Neural progenitor cell (in vitro differentiated cells): ENCODE data around the gene P2RY11. TPM values are rescaled to one million over a fixed set of nuclear protein-coding genes. Genes with fewer than 3 reads are reported as not detected.

Source experiments
- DNase-seq: peaks from one replicate; pipeline ENCODE4 v3.0.0-alpha.2; 2016; ENCODE audit warnings: low spot score
- H2AFZ ChIP-seq: fragments of 200-600 bp; sonication (generic); replicated peaks from 2 replicates; pipeline ENCODE4 v1.6.1; 2016; ENCODE audit warnings: antibody characterized with exemption
- H3F3A ChIP-seq: fragments of 200-600 bp; sonication (generic); 2 replicates; pipeline ENCODE4 v1.6.1; 2016; ENCODE audit warnings: antibody characterized with exemption, low read depth
- H3K27ac ChIP-seq: fragments of 200-600 bp; sonication (generic); 2 replicates; pipeline ENCODE4 v1.5.1; 2016; ENCODE audit warnings: mild to moderate bottlenecking
- H3K27me3 ChIP-seq: fragments of 200-600 bp; sonication (generic); 2 replicates; pipeline ENCODE4 v1.6.1; 2016; ENCODE audit warnings: mild to moderate bottlenecking, moderate library complexity
- H3K36me3 ChIP-seq: fragments of 200-600 bp; sonication (generic); 2 replicates; pipeline ENCODE4 v1.5.1; 2016
- H3K4me1 ChIP-seq: fragments of 200-600 bp; sonication (generic); 2 replicates; pipeline ENCODE4 v1.6.1; 2016; ENCODE audit warnings: mixed run types
- H3K4me2 ChIP-seq: fragments of 200-600 bp; sonication (generic); 2 replicates; pipeline ENCODE4 v1.6.1; 2016
- H3K4me3 ChIP-seq: fragments of 200-600 bp; sonication (generic); 2 replicates; pipeline ENCODE4 v1.5.1; 2016
- H3K79me2 ChIP-seq: fragments of 200-600 bp; sonication (generic); 2 replicates; pipeline ENCODE4 v1.6.1; 2016; ENCODE audit warnings: low read depth
- H3K9ac ChIP-seq: fragments of 200-600 bp; sonication (generic); 2 replicates; pipeline ENCODE4 v1.6.1; 2016
- H3K9me3 ChIP-seq: fragments of 200-600 bp; sonication (generic); 2 replicates; pipeline ENCODE4 v1.5.1; 2016; ENCODE audit warnings: low read depth
- H4K20me1 ChIP-seq: fragments of 200-600 bp; sonication (generic); 2 replicates; pipeline ENCODE4 v1.6.1; 2016; ENCODE audit warnings: low read depth
- H3K27ac Mint-ChIP-seq: 3 replicates; pipeline ENCODE4 v1.8.0; 2021; ENCODE audit warnings: mixed read lengths
- H3K27me3 Mint-ChIP-seq: 2 replicates; pipeline ENCODE4 v1.8.0; 2022; ENCODE audit warnings: low read depth, mild to moderate bottlenecking, inconsistent platforms, moderate library complexity, mixed read lengths; ENCODE audit not compliant: insufficient read depth
- H3K36me3 Mint-ChIP-seq: 3 replicates; pipeline ENCODE4 v1.8.0; 2021; ENCODE audit warnings: mixed read lengths
- H3K4me1 Mint-ChIP-seq: 3 replicates; pipeline ENCODE4 v1.8.0; 2021; ENCODE audit warnings: mixed read lengths
- H3K4me3 Mint-ChIP-seq: 3 replicates; pipeline ENCODE4 v1.8.0; 2021; ENCODE audit warnings: mild to moderate bottlenecking, moderate library complexity, mixed read lengths
- H3K9me3 Mint-ChIP-seq: 3 replicates; pipeline ENCODE4 v1.8.0; 2020; ENCODE audit warnings: mixed read lengths
- CTCF ChIP-seq: fragments of 200-600 bp; sonication (generic); IDR thresholded peaks from 2 replicates; pipeline ENCODE4 v1.5.1; 2017; ENCODE audit warnings: antibody characterized with exemption, mild to moderate bottlenecking
- EZH2 ChIP-seq: fragments of 200-600 bp; sonication (generic); IDR thresholded peaks from 2 replicates; pipeline ENCODE4 v1.6.1; 2017; ENCODE audit warnings: antibody characterized with exemption, mild to moderate bottlenecking, moderate library complexity
- EZH2phosphoT487 ChIP-seq: fragments of 200-600 bp; sonication (generic); IDR thresholded peaks from 2 replicates; pipeline ENCODE4 v1.6.1; 2017; ENCODE audit warnings: antibody characterized with exemption
- total RNA-seq: library from RNA; depleted of rRNA; stranded (reverse); fragments of >200 nt; gene quantifications from 2 replicates; pipeline ENCODE4 v1.2.3, GENCODE V29; 2015; ENCODE audit warnings: low replicate concordance

The P2RY11 gene
- total RNA-seq, 1 donor from 2014 or later = not detected

DNA sequence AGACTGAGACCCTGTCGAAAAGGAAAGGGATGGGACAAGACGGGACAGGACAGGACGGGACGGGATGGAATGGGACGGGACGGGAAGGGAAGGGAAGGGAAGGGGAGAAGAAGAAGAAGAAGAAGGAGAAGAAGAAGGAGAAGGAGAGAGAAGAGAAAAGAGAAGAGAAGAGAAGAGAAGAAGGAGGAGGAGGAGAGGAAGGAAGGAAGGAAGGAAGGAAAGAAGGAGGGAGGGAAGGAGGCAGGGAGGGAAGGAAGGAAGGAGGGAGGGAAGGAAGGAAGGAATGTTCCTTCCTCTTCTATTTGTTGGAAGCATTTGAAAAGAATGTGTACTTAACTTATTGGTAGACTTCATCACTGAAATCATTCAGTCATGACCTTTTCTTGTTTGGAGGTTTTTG is 35.0 kb upstream of the P2RY11 start:
- Mint-ChIP-seq H3K4me3 (no peak overlapping the region), H3K27me3 (peaks cover 24% of the 10 kb centered on the region), H3K27ac (no peak overlapping the region), H3K36me3 (no peaks in the 10 kb centered on the region), H3K9me3 (peaks cover 6% of the 10 kb centered on the region), H3K4me1 (no peaks in the 10 kb centered on the region)
- H3K27me3 ChIP-seq = peaks cover 35% of the 10 kb centered on the region
- no peak overlapping the region for H3K9ac ChIP-seq
- no peaks in the 10 kb centered on the region for H3K4me1 ChIP-seq
- no peaks in the 10 kb centered on the region for H3F3A ChIP-seq
- H3K4me2 ChIP-seq = no peak overlapping the region
- no peak for DNase-seq
- H2AFZ ChIP-seq = no peak overlapping the region
- H3K9me3 ChIP-seq = no peaks in the 10 kb centered on the region
- no peak for TF ChIP-seq CTCF
- TF ChIP-seq EZH2 = no peak
- no peak for TF ChIP-seq EZH2phosphoT487
- no peak overlapping the region for H3K4me3 ChIP-seq
- no peaks in the 10 kb centered on the region for H3K36me3 ChIP-seq
- no peaks in the 10 kb centered on the region for H4K20me1 ChIP-seq
- no peak overlapping the region for H3K27ac ChIP-seq
- no peaks in the 10 kb centered on the region for H3K79me2 ChIP-seq

DNA sequence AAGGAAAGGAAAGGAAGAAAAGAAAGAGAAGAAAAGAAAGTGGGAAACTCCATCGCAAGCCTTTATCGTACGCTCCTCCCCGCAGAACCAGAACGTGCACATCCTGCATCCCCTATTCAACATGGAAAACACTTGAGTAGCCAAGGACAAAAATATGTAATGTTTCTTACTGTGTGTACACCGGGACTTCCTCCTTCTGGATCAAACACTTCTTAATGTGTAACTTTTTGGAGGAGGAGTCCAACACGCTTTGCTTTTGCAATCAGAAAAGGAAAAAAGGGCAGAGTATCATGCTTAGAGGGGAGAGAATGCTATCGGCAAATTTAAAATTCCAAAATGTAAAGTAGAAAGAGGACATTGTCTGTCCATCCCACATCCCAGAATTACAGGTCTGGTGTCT is 33.2 kb upstream of the P2RY11 start:
- H3K9ac ChIP-seq = no peak overlapping the region
- H3F3A ChIP-seq = no peaks in the 10 kb centered on the region
- no peak overlapping the region for H3K4me2 ChIP-seq
- H3K27ac Mint-ChIP-seq = no peak overlapping the region
- H3K79me2 ChIP-seq = no peaks in the 10 kb centered on the region
- H2AFZ ChIP-seq = no peak overlapping the region
- H3K4me3 ChIP-seq = no peak overlapping the region
- H3K4me1 Mint-ChIP-seq = no peaks in the 10 kb centered on the region
- H3K36me3 Mint-ChIP-seq = no peaks in the 10 kb centered on the region
- H4K20me1 ChIP-seq = no peaks in the 10 kb centered on the region
- no peaks in the 10 kb centered on the region for H3K4me1 ChIP-seq
- H3K4me3 Mint-ChIP-seq = no peak overlapping the region
- no peaks in the 10 kb centered on the region for H3K36me3 ChIP-seq
- no peak for DNase-seq
- no peak overlapping the region for H3K27ac ChIP-seq
- no peaks in the 10 kb centered on the region for H3K9me3 ChIP-seq
- peaks cover 23% of the 10 kb centered on the region for H3K27me3 Mint-ChIP-seq
- peaks cover 47% of the 10 kb centered on the region for H3K27me3 ChIP-seq
- TF ChIP-seq EZH2 (no peak), EZH2phosphoT487 (no peak), CTCF (no peak)
- peaks cover 6% of the 10 kb centered on the region for H3K9me3 Mint-ChIP-seq

- peaks cover 54% of the 10 kb centered on the region for H3K27me3 ChIP-seq
- peaks cover 27% of the 10 kb centered on the region for H3K27me3 Mint-ChIP-seq
- H3K4me2 ChIP-seq = no peak overlapping the region
- no peaks in the 10 kb centered on the region for H3K36me3 Mint-ChIP-seq
- no peaks in the 10 kb centered on the region for H3K36me3 ChIP-seq
- no peaks in the 10 kb centered on the region for H3K79me2 ChIP-seq
- H3K9ac ChIP-seq = no peak overlapping the region
- H3K4me3 ChIP-seq = no peak overlapping the region
- H3K9me3 Mint-ChIP-seq = peaks cover 6% of the 10 kb centered on the region
- no peak for DNase-seq
- TF ChIP-seq EZH2phosphoT487 (no peak), EZH2 (no peak), CTCF (no peak)
- H3F3A ChIP-seq = no peaks in the 10 kb centered on the region
- no peaks in the 10 kb centered on the region for H4K20me1 ChIP-seq
- H3K4me3 Mint-ChIP-seq = no peak overlapping the region
- H2AFZ ChIP-seq = no peak overlapping the region
- H3K4me1 ChIP-seq = no peaks in the 10 kb centered on the region
- H3K4me1 Mint-ChIP-seq = no peaks in the 10 kb centered on the region
- H3K27ac Mint-ChIP-seq = no peak overlapping the region
- no peak overlapping the region for H3K27ac ChIP-seq
- no peaks in the 10 kb centered on the region for H3K9me3 ChIP-seq
Measured at GRCh38 chr19:10079031-10079453, 32.5 kb upstream of the P2RY11 start.
